Measurements from ENCODE around the gene CTNNA2.

CTNNA2 gene

GRCh38 chr2:79980816-79981215 is 468.0 kb downstream of the CTNNA2 start:
- no peak for TF ChIP-seq CTCF (IDR thresholded peaks at IDR 0.05; ENCODE audit: control insufficient read depth, extremely low read depth, insufficient read depth)
- DNase-seq (ENCODE audit: low read depth), result no peak
- no peak overlapping the region for H3K4me3 ChIP-seq (ENCODE audit: low read depth, low read length)

GRCh38 chr2:79981316-79981715 is 468.5 kb downstream of the CTNNA2 start:
- H3K4me3 ChIP-seq (ENCODE audit: low read depth, low read length), result no peak overlapping the region
- no peak for TF ChIP-seq CTCF (IDR thresholded peaks at IDR 0.05; ENCODE audit: control insufficient read depth, extremely low read depth, insufficient read depth)
- no peak for DNase-seq (ENCODE audit: low read depth)

GRCh38 chr2:79982445-79982844 is 469.6 kb downstream of the CTNNA2 start:
- H3K4me3 ChIP-seq (ENCODE audit: low read depth, low read length), result no peak overlapping the region
- peak; percentile 46 for TF ChIP-seq CTCF (IDR thresholded peaks at IDR 0.05; ENCODE audit: control insufficient read depth, extremely low read depth, insufficient read depth)
- no peak for DNase-seq (ENCODE audit: low read depth)

DNA sequence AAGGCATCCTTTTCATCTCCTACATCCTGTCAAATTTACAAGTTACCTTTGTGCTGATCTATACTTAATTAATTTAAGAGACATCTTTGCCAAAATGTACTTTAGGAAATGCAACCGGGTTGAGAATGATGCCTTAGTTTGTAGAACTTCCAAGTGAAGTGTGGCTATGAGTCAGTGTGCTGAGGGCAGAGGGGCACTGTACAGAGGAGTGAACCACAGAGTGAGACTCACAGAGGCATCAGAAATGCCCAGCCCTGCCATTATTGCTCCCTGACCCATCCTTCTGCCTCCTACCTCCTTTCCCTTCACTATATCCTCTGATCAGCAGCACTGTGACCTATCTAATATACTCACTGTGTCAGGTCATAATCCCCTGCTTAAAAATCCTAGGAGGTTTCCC is 471.6 kb downstream of the CTNNA2 start:
- no peak for TF ChIP-seq CTCF (IDR thresholded peaks at IDR 0.05; ENCODE audit: control insufficient read depth, extremely low read depth, insufficient read depth)
- no peak overlapping the region for H3K4me3 ChIP-seq (ENCODE audit: low read depth, low read length)
- DNase-seq (ENCODE audit: low read depth), result no peak

DNA sequence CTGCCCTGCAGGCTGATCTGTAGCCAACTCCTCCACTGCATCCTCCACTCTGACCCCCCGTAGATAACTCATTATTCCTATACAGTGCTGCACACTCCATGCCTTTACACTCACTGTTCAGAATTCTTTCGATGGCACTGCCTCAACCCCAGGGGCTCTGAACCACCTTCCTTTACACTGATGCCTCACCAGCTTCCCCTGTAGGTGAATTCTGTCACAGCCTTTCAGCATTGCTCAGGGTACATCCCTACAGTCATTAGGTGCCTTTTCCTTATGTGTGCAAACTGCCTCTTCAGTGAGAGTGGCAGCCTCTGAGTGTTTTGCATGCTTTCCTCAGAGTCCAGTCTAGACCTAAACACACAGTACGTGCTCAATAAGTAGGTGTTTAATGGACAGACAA is 472.3 kb downstream of the CTNNA2 start:
- no peak for TF ChIP-seq CTCF (IDR thresholded peaks at IDR 0.05; ENCODE audit: control insufficient read depth, extremely low read depth, insufficient read depth)
- no peak overlapping the region for H3K4me3 ChIP-seq (ENCODE audit: low read depth, low read length)
- no peak for DNase-seq (ENCODE audit: low read depth)

DNA sequence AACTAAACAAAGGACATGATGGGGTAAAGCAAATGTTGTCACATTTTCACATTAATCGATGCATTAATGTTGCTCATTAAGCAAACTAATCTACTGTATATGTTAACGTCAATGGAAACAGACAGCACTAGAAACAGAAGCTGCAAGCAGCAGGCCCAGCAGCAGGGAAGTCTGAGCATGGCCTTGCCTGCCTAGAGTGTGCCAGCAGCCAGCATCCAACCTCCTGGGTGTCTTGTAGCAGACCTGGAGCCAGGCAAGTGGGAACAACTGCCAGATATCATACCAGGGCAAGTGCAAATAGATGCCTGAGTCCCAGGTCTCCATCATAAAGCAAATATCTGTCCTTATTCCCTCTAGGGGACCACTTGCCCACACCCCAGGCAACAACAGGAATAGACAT is 472.7 kb downstream of the CTNNA2 start:
- no peak for DNase-seq (ENCODE audit: low read depth)
- no peak for TF ChIP-seq CTCF (IDR thresholded peaks at IDR 0.05; ENCODE audit: control insufficient read depth, extremely low read depth, insufficient read depth)

GRCh38 chr2:79993144-79993543 is 480.3 kb downstream of the CTNNA2 start:
- no peak for DNase-seq (ENCODE audit: low read depth)
- H3K4me3 ChIP-seq (ENCODE audit: low read depth, low read length), result no peak overlapping the region
- TF ChIP-seq CTCF (IDR thresholded peaks at IDR 0.05; ENCODE audit: control insufficient read depth, extremely low read depth, insufficient read depth), result no peak

More for the DNA sequence above, 472.7 kb downstream of the CTNNA2 start:
- no peak overlapping the region for H3K4me3 ChIP-seq (ENCODE audit: low read depth, low read length)

All from LNCaP clone FGC (cell line).